Activated T-helper 1 cell treated with anti-CD3 and anti-CD28 coated beads, Interleukin-2, amount 50 U/mL, for 16 hours (primary cell): Measurements from ENCODE around the gene CTNNA2.

Experiments
- DNase-seq, 2 donors: peaks; one replicate each; pipeline ENCODE4 v3.0.0-alpha.2; 2020; ENCODE audit warnings: low read depth in 1 of 2, low spot score in 1 of 2

The CTNNA2 gene

DNA sequence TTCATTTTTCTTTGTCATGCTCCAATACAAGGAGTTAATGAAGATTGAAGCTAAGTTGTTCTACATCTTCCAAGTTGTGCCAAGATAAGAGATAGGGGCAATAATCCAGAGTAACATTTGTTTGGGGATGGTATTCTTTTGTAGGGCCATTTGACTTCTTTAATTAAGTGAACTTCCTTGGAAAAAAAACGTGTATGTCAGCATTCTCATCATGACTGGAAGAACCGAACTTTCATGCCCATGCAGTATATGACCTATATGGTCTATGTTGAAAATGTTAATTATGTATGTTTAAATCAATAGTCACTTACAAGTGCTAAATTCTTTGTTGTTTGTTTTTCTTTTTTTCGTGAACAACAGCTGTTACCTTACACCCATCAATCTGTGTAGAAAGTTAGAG, 1111.2 kb downstream of the CTNNA2 start:
- no peak for DNase-seq

DNA sequence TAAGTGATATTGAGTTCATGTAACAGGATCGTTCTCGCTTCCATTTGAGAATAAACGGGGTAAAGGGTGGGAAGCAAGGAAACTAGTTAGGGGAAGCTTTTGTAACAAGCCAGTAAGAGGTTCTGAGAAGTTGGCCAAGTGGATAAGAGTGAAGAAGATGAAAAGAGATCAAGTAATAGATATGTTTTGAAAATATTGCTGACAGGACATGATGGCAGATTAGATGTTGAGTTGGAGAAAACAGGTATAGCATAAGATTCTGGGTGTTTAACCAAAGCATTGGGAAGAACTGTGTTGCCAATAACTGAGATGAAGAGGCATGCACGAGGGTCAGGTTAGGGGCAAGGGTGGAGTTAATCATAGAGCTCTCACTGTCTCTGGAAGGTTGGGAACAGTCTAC, 1121.7 kb downstream of the CTNNA2 start:
- no peak for DNase-seq

DNA sequence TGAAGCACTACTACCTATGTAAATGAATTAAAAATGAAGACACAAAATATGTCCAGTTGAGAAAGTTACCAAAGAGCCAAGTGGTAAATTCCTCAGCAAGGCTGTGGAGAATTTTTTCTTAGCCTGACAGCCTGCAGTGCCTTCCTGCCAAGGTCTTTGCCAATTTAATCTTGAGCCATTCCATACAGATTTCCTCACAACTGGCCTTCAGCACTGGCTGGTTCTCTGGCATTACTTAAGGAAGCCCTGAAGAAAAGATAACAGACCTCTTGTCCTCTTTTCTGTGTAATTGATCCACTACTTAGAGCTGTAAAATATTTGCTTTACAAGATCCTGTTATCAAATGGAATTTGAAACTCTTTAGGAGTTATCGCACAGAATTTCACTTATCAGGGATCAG, 1125.9 kb downstream of the CTNNA2 start:
- no peak for DNase-seq

DNA sequence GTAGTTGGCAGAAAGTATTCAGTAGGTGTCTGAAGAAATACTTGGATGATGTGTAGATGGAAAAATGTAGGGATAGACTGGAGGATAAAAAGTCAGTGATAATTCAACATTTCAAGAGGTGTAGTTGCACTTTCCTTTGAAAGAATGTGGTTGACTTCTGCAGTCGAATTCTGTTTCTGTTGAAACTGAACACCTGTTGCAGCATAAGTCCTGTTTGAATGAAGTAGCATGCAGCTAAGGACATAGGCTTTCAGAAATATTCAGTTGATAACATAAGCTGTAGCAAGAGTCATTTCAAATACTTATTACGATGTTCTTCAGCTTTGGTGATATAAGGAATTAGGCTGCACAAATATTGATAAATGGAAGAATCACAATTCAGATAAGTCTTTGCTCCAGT, 1129.6 kb downstream of the CTNNA2 start:
- DNase-seq = no peak

DNA sequence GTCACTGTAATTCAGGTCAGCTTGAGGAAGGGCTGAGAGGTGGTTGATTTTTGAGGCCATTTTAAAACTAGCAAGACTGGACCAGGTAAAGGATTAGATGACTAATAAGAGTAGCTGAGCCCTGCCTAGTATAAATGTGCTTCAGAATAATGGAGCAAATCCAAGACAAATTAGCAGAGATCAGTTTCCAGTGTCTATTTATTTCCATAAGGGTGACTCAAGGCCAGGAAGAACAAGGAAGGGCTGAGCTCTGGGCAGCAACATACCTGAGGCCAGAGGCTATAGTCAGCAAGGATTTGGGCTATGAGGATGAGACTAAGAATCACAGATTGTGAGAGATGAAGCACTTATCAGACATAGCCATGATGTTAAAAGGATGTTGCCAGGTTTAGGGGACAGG, 1130.7 kb downstream of the CTNNA2 start:
- no peak for DNase-seq

DNA sequence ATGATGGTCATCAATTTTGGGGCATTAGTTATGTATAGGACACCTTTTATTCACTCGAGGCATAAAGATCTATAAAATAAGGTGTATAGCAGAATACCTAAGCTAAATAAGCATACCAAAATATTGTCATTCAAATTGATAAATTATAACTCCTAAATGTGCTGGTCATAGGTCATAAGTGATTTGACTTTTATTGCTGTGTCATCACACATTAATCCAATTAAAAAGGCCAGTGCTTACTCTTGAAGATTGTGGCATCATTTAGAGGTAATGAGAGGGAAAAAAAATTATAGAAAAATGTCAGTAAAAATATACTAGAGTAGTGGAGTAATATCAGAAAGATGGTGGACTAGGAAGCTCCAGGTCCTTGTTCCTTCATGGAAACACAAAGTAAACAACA, 1138.6 kb downstream of the CTNNA2 start:
- no peak for DNase-seq

DNA sequence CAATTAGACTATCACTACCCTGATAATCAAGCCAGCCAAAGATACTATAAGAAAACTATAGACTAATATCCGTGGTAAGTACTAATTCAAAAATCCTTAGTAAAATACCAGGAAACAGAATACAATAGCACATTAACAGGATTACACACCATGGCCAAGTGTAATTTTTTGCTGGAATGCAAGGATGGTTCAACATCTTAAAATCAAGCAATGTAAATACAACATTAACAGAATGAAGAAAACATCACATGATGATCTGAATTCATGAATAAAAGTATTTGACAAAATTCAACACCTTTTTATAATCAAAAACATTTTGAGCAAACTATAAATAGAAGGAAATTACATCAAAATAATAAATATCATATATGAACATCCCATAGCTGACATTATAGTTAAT, 1142.4 kb downstream of the CTNNA2 start:
- no peak for DNase-seq

DNA sequence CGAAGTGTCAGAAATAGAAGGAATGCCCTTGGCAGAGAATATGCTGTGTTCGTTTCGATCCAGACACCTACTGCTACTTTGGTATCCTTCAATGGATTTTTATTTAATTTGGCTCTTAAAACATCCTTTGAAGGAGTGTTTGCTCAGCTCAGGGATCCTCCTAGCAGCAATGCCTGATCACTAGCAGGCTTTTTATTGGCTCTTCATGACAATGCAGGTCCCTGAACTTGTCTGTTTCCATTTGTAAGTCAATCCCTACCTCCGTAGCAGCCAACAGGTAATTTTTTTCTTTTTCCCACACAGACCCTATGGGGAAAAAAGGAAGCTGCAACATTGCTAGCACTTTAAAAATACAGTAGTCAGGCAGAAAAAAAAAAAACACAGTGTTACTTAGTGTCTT, 1157.9 kb downstream of the CTNNA2 start:
- DNase-seq = no peak

DNA sequence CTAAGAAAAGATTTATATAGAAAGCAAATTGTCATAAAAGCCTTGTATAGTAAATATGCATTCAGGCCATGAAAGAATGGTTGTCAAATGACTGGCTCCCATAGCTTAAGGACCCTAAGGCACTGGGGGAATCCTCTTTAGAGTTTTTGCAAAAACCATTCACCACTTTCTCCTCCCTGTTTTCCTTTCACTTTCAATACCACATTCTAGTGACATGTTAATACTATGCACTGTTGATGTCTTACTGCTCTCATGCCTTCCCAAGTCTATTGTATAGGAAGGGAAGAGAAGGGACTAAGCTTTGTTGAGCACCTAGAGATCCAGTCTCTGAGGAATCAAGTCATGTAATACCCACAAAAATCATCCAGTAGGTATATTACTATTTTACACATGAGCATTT, 1174.7 kb downstream of the CTNNA2 start:
- no peak for DNase-seq

DNA sequence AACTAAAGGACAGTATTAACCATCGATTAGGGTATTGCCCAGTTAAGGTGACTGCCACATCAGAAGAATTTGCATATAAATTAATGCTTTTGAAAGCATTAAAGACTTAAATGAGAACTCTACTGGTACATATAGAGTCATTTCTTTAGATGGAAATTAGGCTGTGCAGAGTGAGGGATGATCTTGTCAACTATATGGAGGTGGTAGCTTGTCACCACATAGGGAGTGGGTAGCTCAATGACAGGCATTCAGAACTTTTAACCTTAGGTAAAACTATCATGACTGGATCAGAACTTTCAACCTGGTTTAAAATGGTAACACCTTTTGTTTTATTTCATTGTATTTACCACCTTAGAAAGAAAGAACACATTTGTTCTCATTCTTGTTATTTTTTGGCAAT, 1176.3 kb downstream of the CTNNA2 start:
- DNase-seq = no peak
